Lung (tissue), 12 donors: ENCODE results near the gene LYST. TPM values are rescaled to one million over a fixed set of nuclear protein-coding genes. Genes with fewer than 3 reads are reported as not detected.

Source experiments
- ATAC-seq: fragments of 200-7000 bp; cut with Tn5 transposase; one replicate; pipeline ENCODE4 v1.9.1; 2020; ENCODE audit warnings: moderate number of reproducible peaks; ENCODE audit not compliant: insufficient read depth, low FRiP score
- DNase-seq, 3 donors: peaks; one replicate each; pipeline ENCODE4 v3.0.0-alpha.2; 2013 to 2017
- H3K27ac ChIP-seq, 2 donors: one replicate each; pipeline ENCODE4 v1.5.1; 2013; ENCODE audit warnings: mild to moderate bottlenecking in 2 of 2, moderate library complexity in 2 of 2, control low read depth in 1 of 2, inconsistent platforms in 1 of 2, low read depth in 1 of 2, low read length in 1 of 2
- H3K27me3 ChIP-seq, 3 donors: one replicate each; pipeline ENCODE4 v1.5.1; 2013; ENCODE audit warnings: low read length in 2 of 3; ENCODE audit not compliant: control insufficient read depth in 3 of 3, insufficient read depth in 3 of 3
- H3K36me3 ChIP-seq, 4 donors: one replicate each; pipeline ENCODE4 v1.5.1; 2013; ENCODE audit warnings: low read length in 4 of 4, mild to moderate bottlenecking in 1 of 4, moderate library complexity in 1 of 4; ENCODE audit not compliant: control insufficient read depth in 4 of 4, insufficient read depth in 4 of 4
- H3K4me1 ChIP-seq, 5 donors: one replicate each; pipeline ENCODE4 v1.5.1; 2013; ENCODE audit warnings: low read length in 5 of 5, mild to moderate bottlenecking in 2 of 5, moderate library complexity in 1 of 5; ENCODE audit not compliant: control insufficient read depth in 5 of 5, insufficient read depth in 5 of 5
- H3K4me3 ChIP-seq: one replicate; pipeline ENCODE4 v1.5.1; 2013; ENCODE audit warnings: mild to moderate bottlenecking, control low read depth, moderate library complexity
- H3K9ac ChIP-seq, 2 donors: one replicate each; pipeline ENCODE4 v1.5.1; 2013; ENCODE audit warnings: low read length in 2 of 2, control low read depth in 1 of 2; ENCODE audit not compliant: insufficient read depth in 1 of 2
- H3K9me3 ChIP-seq, 4 donors: one replicate each; pipeline ENCODE4 v1.5.1; 2013; ENCODE audit warnings: low read length in 3 of 4, mild to moderate bottlenecking in 1 of 4, moderate library complexity in 1 of 4; ENCODE audit not compliant: control insufficient read depth in 4 of 4, insufficient read depth in 3 of 4
- CTCF ChIP-seq: IDR thresholded peaks from 2 replicates; pipeline ENCODE4 v1.5.1; 2012; ENCODE audit warnings: mild to moderate bottlenecking; ENCODE audit errors: control extremely low read depth, extremely low read depth
- WGBS, 2 donors: extraction: QIAGEN DNeasy Blood & Tissue Kit; methylation state at CpG; one replicate each; pipeline ENCODE4 v1.1.7; 2013; 5-methylcytosine and 5-hydroxymethylcytosine counted together
- polyA plus RNA-seq, 2 donors: library from polyadenylated mRNA; stranded (reverse); fragments of 200-250 nt; gene quantifications; one replicate each; pipeline ENCODE4 v1.2.1, GENCODE V29; 2013
- total RNA-seq, 2 donors: library from RNA; depleted of rRNA in 1 of 2; stranded (reverse); fragments of >200 nt in 1 of 2; gene quantifications; one replicate each; pipeline ENCODE4 v1.2.1, GENCODE V29; 2014 to 2021
- donor health status: control.
- donor health status: control.
- donor health status: Bipolar disorder and iron deficiency.
- donor health status: healthy.
- donor health status: DM: yes; HTN: yes; CAD: no.

Gene LYST
- total and polyA plus RNA-seq, 4 donors = 9.8 to 82.7 (median 31.7) TPM

DNA sequence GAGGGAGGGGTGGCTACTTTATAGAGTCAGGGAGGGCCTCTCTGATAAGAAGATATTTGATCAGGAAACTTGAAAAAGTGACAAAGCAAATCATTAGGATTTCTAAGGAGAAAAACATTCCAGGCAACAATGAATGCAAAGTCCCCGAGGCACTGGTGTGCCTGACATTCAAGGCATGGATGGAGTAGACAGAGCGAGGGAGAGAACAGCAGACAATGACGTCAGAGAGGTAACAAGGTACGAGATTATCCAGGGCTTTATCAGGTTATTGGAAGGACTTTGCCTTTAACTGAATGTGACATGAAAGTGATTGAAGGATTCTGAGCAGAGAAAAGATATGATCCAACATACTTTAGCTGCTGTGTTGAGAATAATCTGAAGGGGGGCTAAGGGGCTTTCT is 144.7 kb downstream of the LYST start:
- Histone ChIP-seq H3K36me3 (peaks cover 2 to 21% (median 12%) of the 10 kb centered on the region in 4 donors), H3K9me3 (no peaks in the 10 kb centered on the region), H3K27ac (no peak overlapping the region), H3K9ac (no peak overlapping the region), H3K4me3 (no peak overlapping the region), H3K27me3 (no peaks in the 10 kb centered on the region), H3K4me1 (peaks cover 0 to 4% (median 0%) of the 10 kb centered on the region in 5 donors)
- WGBS, 2 donors = 92 to 93% methylated on average over 4 of the region's 4 CpGs
- DNase-seq (no peak), ATAC-seq (no peak)
- TF ChIP-seq CTCF = no peak

GRCh38 chr1:235720544-235720943 is 146.2 kb downstream of the LYST start:
- ATAC-seq (no peak), DNase-seq (no peak)
- Histone ChIP-seq H3K4me3 (no peak overlapping the region), H3K9me3 (no peaks in the 10 kb centered on the region), H3K27me3 (no peaks in the 10 kb centered on the region), H3K27ac (no peak overlapping the region), H3K4me1 (peaks cover 0 to 4% (median 0%) of the 10 kb centered on the region in 5 donors), H3K36me3 (peaks cover 5 to 20% (median 12%) of the 10 kb centered on the region in 4 donors), H3K9ac (no peak overlapping the region)
- WGBS, 2 donors = 91 to 94% methylated on average over 4 of the region's 4 CpGs
- TF ChIP-seq CTCF = no peak

DNA sequence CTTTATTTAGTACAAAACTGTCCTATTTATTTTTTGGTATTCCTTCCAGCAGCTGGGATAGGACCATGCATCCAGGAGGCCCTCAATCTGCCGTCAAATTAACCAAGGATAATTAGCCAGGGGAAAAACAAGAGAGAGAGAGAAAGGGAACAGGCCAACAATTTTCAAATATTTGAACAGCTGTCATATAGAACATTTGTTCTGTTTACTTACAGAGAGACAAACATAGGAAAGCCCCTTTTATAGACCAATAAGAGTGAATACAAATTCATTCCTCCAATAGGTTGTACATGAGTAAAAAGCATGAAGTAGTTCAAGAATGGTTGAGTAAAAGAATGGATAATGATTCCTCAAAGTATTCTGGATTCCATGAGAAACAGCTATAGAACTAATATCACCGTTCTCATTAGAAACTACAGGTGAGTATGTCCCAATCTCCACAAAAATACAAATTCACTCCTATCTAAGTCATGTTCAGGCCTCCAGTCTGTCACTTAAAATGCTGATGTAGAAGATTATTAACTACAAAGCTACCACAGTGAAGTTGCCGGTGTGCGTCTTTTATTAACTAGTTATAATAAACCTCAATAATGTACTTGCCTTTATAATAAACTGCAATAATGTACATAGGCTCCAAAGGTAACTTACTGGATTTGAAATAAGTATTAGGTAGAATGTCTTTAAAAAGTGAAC is 152.4 kb downstream of the LYST start:
- H3K36me3 ChIP-seq = peaks cover 4 to 13% (median 7%) of the 10 kb centered on the region in 4 donors
- H3K9me3 ChIP-seq = no peaks in the 10 kb centered on the region
- no peak for DNase-seq
- TF ChIP-seq CTCF = no peak
- no peak overlapping the region for H3K4me3 ChIP-seq
- no peak for ATAC-seq
- no peaks in the 10 kb centered on the region for H3K27me3 ChIP-seq
- peaks cover 2 to 8% (median 6%) of the 10 kb centered on the region in 5 donors for H3K4me1 ChIP-seq
- H3K27ac ChIP-seq = no peak overlapping the region
- 79 to 90% methylated on average over 4 of the region's 4 CpGs for WGBS, 2 donors
- H3K9ac ChIP-seq = no peak overlapping the region
